Brain microvascular endothelial cell (primary cell): ENCODE measurements around the gene PCDHGA7.
A peak's percentile ranks its signal among the peaks of the same experiment; 100 is the strongest.
"Not testable (repeated sequence)": the region's sequence is repeated elsewhere in the genome, so short reads cannot be mapped to it uniquely, and the experiment has no call there.

Experiments used
- DNase-seq: peaks from one replicate; pipeline ENCODE4 v3.0.0-alpha.2; 2020
- H3K27ac ChIP-seq: fragments of 250-450 bp; sonication (Bioruptor Pico); 2 replicates; pipeline ENCODE4 v1.5.1; 2020; ENCODE audit warnings: mild to moderate bottlenecking, moderate library complexity
- H3K27me3 ChIP-seq: fragments of 250-450 bp; sonication (Bioruptor Pico); replicated peaks from 2 replicates; pipeline ENCODE4 v1.5.1; 2020; ENCODE audit warnings: mild to moderate bottlenecking
- H3K36me3 ChIP-seq: fragments of 250-450 bp; sonication (Bioruptor Pico); replicated peaks from 2 replicates; pipeline ENCODE4 v1.5.1; 2020; ENCODE audit warnings: mild to moderate bottlenecking
- H3K4me3 ChIP-seq: 2 replicates; pipeline ENCODE4 v1.5.1; 2011; ENCODE audit warnings: low read depth, mild to moderate bottlenecking, control low read depth, low read length, moderate library complexity
- in situ Hi-C: cut with HindIII; loops from 2 replicates; pipeline ENCODE4 v1.10.0; 2017; ENCODE audit warnings: low sequenced_read_pairs, low pct_ligation_motif_present
- TF ChIP-seq, protein P1 (sequence below): IDR thresholded peaks from 2 replicates; pipeline ENCODE4 v1.5.1; 2011; ENCODE audit warnings: low read depth, mild to moderate bottlenecking, moderate library complexity, low read length, control low read depth, inconsistent platforms; ENCODE audit errors: missing control alignments

Gene PCDHGA7

DNA sequence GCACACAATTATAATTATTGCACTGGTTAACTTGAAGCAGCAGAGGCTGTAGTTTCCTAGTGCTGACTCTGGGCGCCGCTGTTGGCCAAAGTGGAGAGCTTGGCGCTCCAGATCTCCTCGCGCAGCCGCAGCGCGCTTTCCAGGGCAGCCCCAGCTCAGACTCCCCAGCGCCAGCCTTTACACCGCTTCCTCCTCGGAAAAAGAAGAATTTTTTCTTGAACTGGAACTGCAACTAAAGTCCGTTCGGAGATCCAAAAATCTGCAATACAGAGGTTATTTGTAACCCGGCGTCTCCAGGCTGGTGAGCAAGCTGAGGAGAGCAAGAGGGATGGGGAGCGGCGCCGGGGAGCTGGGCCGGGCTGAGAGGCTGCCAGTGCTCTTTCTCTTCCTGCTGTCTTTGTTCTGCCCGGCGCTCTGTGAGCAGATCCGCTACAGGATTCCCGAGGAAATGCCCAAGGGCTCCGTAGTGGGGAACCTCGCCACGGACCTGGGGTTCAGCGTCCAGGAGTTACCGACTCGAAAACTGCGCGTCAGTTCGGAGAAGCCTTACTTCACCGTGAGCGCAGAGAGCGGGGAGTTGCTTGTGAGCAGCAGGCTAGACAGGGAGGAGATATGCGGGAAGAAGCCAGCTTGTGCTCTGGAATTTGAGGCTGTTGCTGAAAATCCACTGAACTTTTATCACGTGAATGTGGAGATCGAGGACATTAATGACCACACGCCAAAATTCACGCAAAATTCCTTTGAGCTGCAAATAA is 5.2 kb downstream of the PCDHGA7 start, which contains the start of gene PCDHGB4:
Gene PCDHGB4 (plus strand): TSS at position 142 of the 755 bp plus-strand sequence. CDS start 187 bp downstream, at position 329.
- peak; percentile 40 for DNase-seq
- TF ChIP-seq, protein P1, sequence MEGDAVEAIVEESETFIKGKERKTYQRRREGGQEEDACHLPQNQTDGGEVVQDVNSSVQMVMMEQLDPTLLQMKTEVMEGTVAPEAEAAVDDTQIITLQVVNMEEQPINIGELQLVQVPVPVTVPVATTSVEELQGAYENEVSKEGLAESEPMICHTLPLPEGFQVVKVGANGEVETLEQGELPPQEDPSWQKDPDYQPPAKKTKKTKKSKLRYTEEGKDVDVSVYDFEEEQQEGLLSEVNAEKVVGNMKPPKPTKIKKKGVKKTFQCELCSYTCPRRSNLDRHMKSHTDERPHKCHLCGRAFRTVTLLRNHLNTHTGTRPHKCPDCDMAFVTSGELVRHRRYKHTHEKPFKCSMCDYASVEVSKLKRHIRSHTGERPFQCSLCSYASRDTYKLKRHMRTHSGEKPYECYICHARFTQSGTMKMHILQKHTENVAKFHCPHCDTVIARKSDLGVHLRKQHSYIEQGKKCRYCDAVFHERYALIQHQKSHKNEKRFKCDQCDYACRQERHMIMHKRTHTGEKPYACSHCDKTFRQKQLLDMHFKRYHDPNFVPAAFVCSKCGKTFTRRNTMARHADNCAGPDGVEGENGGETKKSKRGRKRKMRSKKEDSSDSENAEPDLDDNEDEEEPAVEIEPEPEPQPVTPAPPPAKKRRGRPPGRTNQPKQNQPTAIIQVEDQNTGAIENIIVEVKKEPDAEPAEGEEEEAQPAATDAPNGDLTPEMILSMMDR: peak; percentile 61
- H3K27ac ChIP-seq, in situ Hi-C loops, H3K27me3 ChIP-seq, H3K36me3 ChIP-seq: not testable (repeated sequence)
- H3K4me3 ChIP-seq: peak within 1 kb of the TSS; percentile 30

DNA sequence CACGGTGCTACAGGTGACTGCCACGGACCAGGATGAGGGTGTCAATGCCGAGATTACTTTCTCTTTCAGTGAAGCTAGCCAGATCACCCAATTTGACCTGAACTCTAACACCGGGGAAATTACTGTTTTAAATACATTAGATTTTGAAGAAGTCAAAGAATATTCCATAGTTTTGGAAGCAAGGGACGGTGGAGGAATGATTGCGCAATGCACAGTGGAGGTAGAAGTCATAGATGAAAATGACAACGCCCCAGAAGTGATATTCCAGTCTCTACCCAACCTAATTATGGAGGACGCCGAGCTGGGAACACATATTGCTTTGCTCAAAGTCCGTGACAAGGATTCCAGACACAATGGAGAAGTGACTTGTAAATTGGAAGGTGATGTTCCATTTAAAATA is 6.1 kb downstream of the PCDHGA7 start:
- Histone ChIP-seq H3K27ac (no peak overlapping the region), H3K4me3 (no peak overlapping the region), H3K36me3 (no peaks in the 10 kb centered on the region), H3K27me3 (no peaks in the 10 kb centered on the region)
- TF ChIP-seq, protein P1: no peak
- no peak for DNase-seq
- in situ Hi-C loops: no loop called here

DNA sequence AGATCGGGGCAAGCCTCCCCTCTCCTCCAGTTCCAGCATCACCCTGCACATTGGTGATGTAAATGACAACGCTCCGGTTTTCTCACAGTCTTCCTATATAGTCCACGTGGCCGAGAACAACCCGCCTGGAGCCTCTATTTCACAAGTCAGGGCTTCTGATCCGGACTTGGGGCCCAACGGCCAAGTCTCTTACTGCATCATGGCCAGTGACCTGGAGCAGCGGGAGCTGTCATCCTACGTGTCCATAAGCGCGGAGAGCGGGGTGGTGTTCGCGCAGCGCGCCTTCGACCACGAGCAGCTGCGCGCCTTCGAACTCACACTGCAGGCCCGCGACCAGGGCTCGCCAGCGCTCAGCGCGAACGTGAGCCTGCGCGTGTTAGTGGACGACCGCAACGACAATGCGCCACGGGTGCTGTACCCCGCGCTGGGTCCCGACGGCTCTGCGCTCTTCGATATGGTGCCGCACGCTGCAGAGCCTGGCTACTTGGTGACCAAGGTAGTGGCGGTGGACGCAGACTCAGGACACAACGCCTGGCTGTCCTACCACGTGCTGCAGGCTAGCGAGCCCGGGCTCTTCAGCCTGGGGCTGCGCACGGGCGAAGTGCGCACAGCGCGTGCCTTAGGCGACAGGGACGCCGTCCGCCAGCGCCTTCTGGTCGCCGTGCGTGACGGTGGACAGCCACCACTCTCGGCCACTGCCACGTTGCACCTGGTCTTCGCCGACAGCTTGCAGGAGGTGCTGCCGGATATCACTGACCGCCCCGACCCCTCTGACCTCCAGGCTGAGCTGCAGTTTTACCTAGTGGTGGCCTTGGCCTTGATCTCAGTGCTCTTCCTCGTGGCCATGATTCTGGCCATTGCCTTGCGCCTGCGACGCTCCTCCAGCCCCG is 6.9 kb downstream of the PCDHGA7 start:
- DNase-seq: no peak
- TF ChIP-seq, protein P1: no peak
- Histone ChIP-seq H3K4me3 (no peak overlapping the region), H3K27me3 (no peaks in the 10 kb centered on the region), H3K36me3 (no peaks in the 10 kb centered on the region), H3K27ac (no peak overlapping the region)
- in situ Hi-C loops: no loop called here

DNA sequence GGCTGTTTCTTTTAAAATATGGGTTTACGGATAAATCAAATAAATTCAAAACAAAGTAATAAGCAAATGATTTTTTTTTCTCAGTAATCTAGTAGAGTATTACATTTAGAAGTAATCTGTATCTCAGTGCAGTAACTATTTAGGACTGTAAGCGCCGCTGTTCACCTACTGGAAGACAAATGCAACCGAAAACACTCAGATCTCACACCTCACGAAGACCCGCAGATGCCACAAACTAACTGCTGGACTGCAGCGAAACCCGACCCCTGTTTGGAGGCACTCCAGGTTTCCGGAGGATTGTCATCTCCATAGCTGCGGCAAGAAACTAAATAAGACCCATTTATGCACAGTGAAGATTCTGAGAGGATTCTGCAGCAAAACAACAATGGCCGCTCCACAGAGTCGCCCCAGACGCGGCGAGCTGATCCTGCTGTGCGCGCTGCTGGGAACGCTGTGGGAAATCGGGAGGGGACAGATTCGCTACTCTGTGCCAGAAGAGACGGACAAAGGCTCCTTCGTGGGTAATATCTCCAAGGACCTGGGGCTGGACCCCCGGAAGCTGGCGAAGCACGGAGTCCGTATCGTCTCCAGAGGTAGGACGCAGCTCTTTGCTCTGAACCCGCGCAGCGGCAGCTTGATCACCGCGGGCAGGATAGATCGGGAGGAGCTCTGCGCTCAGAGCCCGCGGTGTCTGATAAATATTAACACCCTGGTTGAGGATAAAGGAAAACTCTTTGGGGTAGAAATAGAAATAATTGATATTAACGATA is 10.1 kb downstream of the PCDHGA7 start, which contains the start of gene PCDHGA8:
Gene PCDHGA8 (plus strand): TSS at position 205 of the 770 bp plus-strand sequence. CDS start 181 bp downstream, at position 386.
- TF ChIP-seq, protein P1: peak; percentile 21
- Histone ChIP-seq H3K27me3 (no peaks in the 10 kb centered on the region), H3K27ac (no peak within 1 kb of the TSS), H3K4me3 (no peak within 1 kb of the TSS), H3K36me3 (no peaks in the 10 kb centered on the region)
- in situ Hi-C loops: no loop called here
- DNase-seq: no peak

DNA sequence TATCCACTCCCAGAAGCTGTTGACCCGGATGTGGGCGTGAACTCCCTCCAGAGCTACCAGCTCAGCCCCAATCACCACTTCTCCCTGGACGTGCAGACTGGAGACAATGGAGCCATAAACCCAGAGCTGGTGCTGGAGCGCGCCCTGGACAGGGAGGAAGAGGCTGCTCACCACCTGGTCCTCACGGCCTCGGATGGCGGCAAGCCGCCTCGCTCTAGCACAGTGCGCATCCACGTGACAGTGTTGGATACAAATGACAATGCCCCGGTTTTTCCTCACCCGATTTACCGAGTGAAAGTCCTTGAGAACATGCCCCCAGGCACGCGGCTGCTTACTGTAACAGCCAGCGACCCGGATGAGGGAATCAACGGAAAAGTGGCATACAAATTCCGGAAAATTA is 10.7 kb downstream of the PCDHGA7 start:
- Histone ChIP-seq H3K27me3 (no peaks in the 10 kb centered on the region), H3K27ac (no peak overlapping the region), H3K4me3 (no peak overlapping the region), H3K36me3 (no peaks in the 10 kb centered on the region)
- DNase-seq: no peak
- in situ Hi-C loops: no loop called here
- TF ChIP-seq, protein P1: no peak

DNA sequence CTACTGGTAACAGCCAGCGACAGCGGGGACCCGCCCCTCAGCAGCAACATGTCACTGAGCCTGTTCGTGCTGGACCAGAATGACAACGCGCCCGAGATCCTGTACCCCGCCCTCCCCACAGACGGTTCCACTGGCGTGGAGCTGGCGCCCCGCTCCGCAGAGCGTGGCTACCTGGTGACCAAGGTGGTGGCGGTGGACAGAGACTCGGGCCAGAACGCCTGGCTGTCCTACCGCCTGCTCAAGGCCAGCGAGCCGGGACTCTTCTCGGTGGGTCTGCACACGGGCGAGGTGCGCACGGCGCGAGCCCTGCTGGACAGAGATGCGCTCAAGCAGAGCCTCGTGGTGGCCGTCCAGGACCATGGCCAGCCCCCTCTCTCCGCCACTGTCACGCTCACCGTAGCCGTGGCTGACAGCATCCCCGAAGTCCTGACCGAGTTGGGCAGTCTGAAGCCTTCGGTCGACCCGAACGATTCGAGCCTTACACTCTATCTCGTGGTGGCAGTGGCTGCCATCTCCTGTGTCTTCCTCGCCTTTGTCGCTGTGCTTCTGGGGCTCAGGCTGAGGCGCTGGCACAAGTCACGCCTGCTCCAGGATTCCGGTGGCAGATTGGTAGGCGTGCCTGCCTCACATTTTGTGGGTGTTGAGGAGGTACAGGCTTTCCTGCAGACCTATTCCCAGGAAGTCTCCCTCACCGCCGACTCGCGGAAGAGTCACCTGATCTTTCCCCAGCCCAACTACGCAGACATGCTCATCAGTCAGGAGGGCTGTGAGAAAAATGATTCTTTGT is 12.1 kb downstream of the PCDHGA7 start:
- DNase-seq: not testable (repeated sequence)

More for the DNA sequence above, 12.1 kb downstream of the PCDHGA7 start:
- in situ Hi-C loops, H3K4me3 ChIP-seq, H3K27me3 ChIP-seq, H3K27ac ChIP-seq, H3K36me3 ChIP-seq: not testable (repeated sequence)
